K562 (cell line): ENCODE data around the gene SIX1. TPM values are rescaled to one million over a fixed set of nuclear protein-coding genes. Genes with fewer than 3 reads are reported as not detected.

ENCODE experiments used
- ATAC-seq: fragments of 200-7000 bp; cut with Tn5 transposase; 3 replicates; pipeline ENCODE4 v1.9.1; 2020; ENCODE audit warnings: moderate library complexity
- BruUV-seq: library from RNA; stranded (reverse); fragments of 400-500 nt; replicated peaks from 2 replicates; lab custom pipeline; 2021; lab: Mats Ljungman, UMichigan
- CTCF ChIA-PET: fragments of 300-600 bp; formaldehyde crosslinking; extraction: SDS; loops from one replicate; lab custom pipeline; 2021; ENCODE audit warnings: low intra/inter-chr PET ratio; lab: Yijun Ruan, JAX
- POLR2A ChIA-PET: fragments of 300-600, 350-650 bp; sonication (Branson Sonifier 250); formaldehyde crosslinking; extraction: SDS; loops from one replicate; lab custom pipeline; 2021; ENCODE audit warnings: antibody characterized with exemption, inconsistent platforms; lab: Yijun Ruan, JAX
- DNase-seq, 4 experiments: peaks; one replicate each; pipeline versions ENCODE4 v3.0.0 to v3.0.0-alpha.2; 2011 to 2018; ENCODE audit warnings: low spot score in 3 of 4, mixed read lengths in 3 of 4; ENCODE audit errors: extremely low read depth in 1 of 4
- FAIRE-seq: peaks from 2 replicates; lab custom pipeline; 2011; peaks lifted over from hg19 to GRCh38; lab: Jason Lieb, UNC
- H2AFZ ChIP-seq: 2 replicates; pipeline ENCODE4 v1.6.0; 2011; ENCODE audit warnings: low read depth, low read length, control low read depth, inconsistent platforms
- H3K27ac ChIP-seq: fragments of 200-600 bp; 3 replicates; pipeline ENCODE4 v1.8.0; 2011; ENCODE audit warnings: low read depth, mild to moderate bottlenecking, control low read depth, inconsistent platforms, low read length, moderate library complexity, mixed read lengths; ENCODE audit errors: extremely low read depth
- H3K27me3 ChIP-seq, 2 experiments: fragments of 300-600 bp in 1 of 2; 2 replicates in 1 of 2; 3 replicates in 1 of 2; pipeline versions ENCODE4 v1.6.0 to v1.8.0; 2011; ENCODE audit warnings: inconsistent platforms in 2 of 2, low read length in 2 of 2, mild to moderate bottlenecking in 1 of 2, mixed read lengths in 1 of 2, moderate library complexity in 1 of 2; ENCODE audit not compliant: control insufficient read depth in 2 of 2, insufficient read depth in 2 of 2
- H3K36me3 ChIP-seq: fragments of 300-600 bp; 3 replicates; pipeline ENCODE4 v1.8.0; 2011; ENCODE audit warnings: mild to moderate bottlenecking, low read length, inconsistent platforms; ENCODE audit not compliant: control insufficient read depth, insufficient read depth
- H3K4me1 ChIP-seq, 2 experiments: fragments of 200-600 bp in 1 of 2; replicated peaks in 1 of 2; 2 replicates in 1 of 2; 3 replicates in 1 of 2; pipeline versions ENCODE4 v1.5.1 to v1.8.0; 2011; ENCODE audit warnings: inconsistent platforms in 2 of 2, low read length in 2 of 2, mild to moderate bottlenecking in 1 of 2, mixed read lengths in 1 of 2, moderate library complexity in 1 of 2; ENCODE audit not compliant: control insufficient read depth in 2 of 2, insufficient read depth in 2 of 2
- H3K4me2 ChIP-seq: 2 replicates; pipeline ENCODE4 v1.6.1; 2011; ENCODE audit warnings: low read length, control low read depth, inconsistent platforms, mixed read lengths; ENCODE audit not compliant: insufficient read depth
- H3K4me3 ChIP-seq: fragments of 200-600 bp; sonication (generic), shearing (Covaris generic); 2 replicates; pipeline ENCODE4 v1.5.1; 2016; ENCODE audit warnings: control low read depth, inconsistent platforms
- H3K79me2 ChIP-seq: fragments of 200-600 bp; 3 replicates; pipeline ENCODE4 v1.8.0; 2011; ENCODE audit warnings: low read length, inconsistent platforms; ENCODE audit not compliant: control insufficient read depth, insufficient read depth
- H3K9ac ChIP-seq, 2 experiments: 2 replicates each; pipeline versions ENCODE4 v1.6.0 to v1.6.1; 2011; ENCODE audit warnings: low read depth in 2 of 2, low read length in 2 of 2, control low read depth in 1 of 2, inconsistent platforms in 1 of 2, mild to moderate bottlenecking in 1 of 2, mixed read lengths in 1 of 2; ENCODE audit not compliant: insufficient read depth in 1 of 2
- H3K9me1 ChIP-seq: one replicate; pipeline ENCODE4 v1.6.0; 2011; ENCODE audit warnings: inconsistent platforms, mild to moderate bottlenecking, low read length, moderate library complexity; ENCODE audit not compliant: control insufficient read depth, insufficient read depth
- H3K9me3 ChIP-seq: replicated peaks from 2 replicates; pipeline ENCODE4 v1.5.1; 2011; ENCODE audit warnings: low read depth, low read length, inconsistent platforms; ENCODE audit not compliant: control insufficient read depth, insufficient read depth
- H4K20me1 ChIP-seq: replicated peaks from 2 replicates; pipeline ENCODE4 v1.6.1; 2011; ENCODE audit warnings: low read length, inconsistent platforms, mixed read lengths; ENCODE audit not compliant: control insufficient read depth, insufficient read depth
- CREB1 ChIP-seq, 2 experiments: sonication (generic) in 1 of 2; formaldehyde crosslinking in 1 of 2; IDR thresholded peaks; 2 replicates each; pipeline versions ENCODE4 v1.6.1 to v1.8.0; 2012 to 2022; ENCODE audit warnings: inconsistent platforms in 1 of 2, mild to moderate bottlenecking in 1 of 2, missing genetic modification reagents in 1 of 2, moderate library complexity in 1 of 2
- EGR1 ChIP-seq: fragments of 450-650 bp; conservative IDR thresholded peaks from 2 replicates; pipeline ENCODE4 v1.6.1; 2017; ENCODE audit warnings: mild to moderate bottlenecking
- HES1 ChIP-seq: fragments of 450-650 bp; IDR thresholded peaks from 2 replicates; pipeline ENCODE4 v1.6.1; 2016; ENCODE audit warnings: low read depth, mild to moderate bottlenecking, moderate library complexity
- HNRNPH1 ChIP-seq: fragments of 200-400 bp; formaldehyde crosslinking; optimal IDR thresholded peaks from 2 replicates; pipeline ENCODE3; 2017; ENCODE audit warnings: low read depth, mild to moderate bottlenecking, low read length, moderate library complexity
- IRF1 ChIP-seq: sonication (generic); formaldehyde crosslinking; IDR thresholded peaks from 2 replicates; pipeline ENCODE4 v1.8.0; 2022; ENCODE audit warnings: missing genetic modification reagents, mild to moderate bottlenecking, borderline replicate concordance
- MTA2 ChIP-seq: fragments of 450-650 bp; IDR thresholded peaks from 2 replicates; pipeline ENCODE4 v1.6.1; 2016; ENCODE audit warnings: low read depth
- PHB2 ChIP-seq: fragments of 450-650 bp; IDR thresholded peaks from 2 replicates; pipeline ENCODE4 v1.6.1; 2017; ENCODE audit warnings: low read depth
- POLR3G ChIP-seq: IDR thresholded peaks from 2 replicates; pipeline ENCODE4 v1.6.1; 2011; ENCODE audit not compliant: insufficient read length, insufficient replicate concordance; ENCODE audit errors: extremely low read depth
- PTBP1 ChIP-seq: fragments of 200-400 bp; formaldehyde crosslinking; IDR thresholded peaks from 2 replicates; pipeline ENCODE4 v1.6.1; 2017; ENCODE audit warnings: low read depth, low read length
- RAD51 ChIP-seq: fragments of 450-650 bp; IDR thresholded peaks from 2 replicates; pipeline ENCODE4 v1.7.1; 2016; ENCODE audit warnings: low read depth, mild to moderate bottlenecking, borderline replicate concordance
- U2AF1 ChIP-seq: fragments of 200-400 bp; formaldehyde crosslinking; optimal IDR thresholded peaks from 2 replicates; pipeline ENCODE3; 2017; ENCODE audit warnings: mild to moderate bottlenecking, low read depth, low read length, moderate library complexity
- ZNF143 ChIP-seq: sonication (generic); formaldehyde crosslinking; IDR thresholded peaks from 2 replicates; pipeline ENCODE4 v1.9.0; 2022; ENCODE audit warnings: mild to moderate bottlenecking, missing genetic modification reagents
- ZZZ3 ChIP-seq: fragments of 450-650 bp; IDR thresholded peaks from 2 replicates; pipeline ENCODE4 v1.6.1; 2016; ENCODE audit warnings: antibody characterized with exemption, mild to moderate bottlenecking, moderate library complexity
- WGBS: fragments of 100-300 bp; shearing (Covaris generic); methylation state at CpG from one replicate; pipeline ENCODE4 v1.1.6; 2016; ENCODE audit warnings: low coverage, mixed read lengths; ENCODE audit not compliant: insufficient coverage; ENCODE audit errors: missing lambda C conversion rate; 5-methylcytosine and 5-hydroxymethylcytosine counted together
- in situ Hi-C: fragments of 300-500 bp; cut with MboI; formaldehyde crosslinking; loops from 4 replicates; pipeline ENCODE4 v1.15.0; 2018; ENCODE audit warnings: inconsistent platforms, mixed read lengths
- intact Hi-C: fragments of 100-400 bp; cut with micrococcal nuclease; formaldehyde crosslinking; loops from 2 replicates; pipeline ENCODE4 v1.14.2; 2022
- polyA plus RNA-seq, 8 experiments: library from polyadenylated mRNA; depleted of rRNA in 4 of 8; stranded (reverse) in 5 of 8; unstranded in 3 of 8; fragments of >200 nt; fragmentation: Nextera tagmentation in 2 of 8; fragmentation: Illumina TruSeq in 1 of 8; extraction: Ambion mirVana in 2 of 8; extraction: Trizol in 1 of 8; gene quantifications; 2 replicates each; pipeline versions ENCODE4 v1.2.1 to v1.2.3, GENCODE V29; 2011 to 2014; ENCODE audit warnings: inconsistent platforms in 1 of 8, missing spikeins in 1 of 8
- total RNA-seq, 7 experiments: library from RNA; depleted of rRNA in 6 of 7; stranded (reverse); fragments of >200 nt in 6 of 7; fragmentation: Illumina TruSeq in 2 of 7; extraction: Trizol in 2 of 7; gene quantifications; 2 replicates each; pipeline versions ENCODE4 v1.2.1 to v1.2.3, GENCODE V29; 2011 to 2021; ENCODE audit warnings: low replicate concordance in 1 of 7

SIX1 gene
- total and polyA plus RNA-seq, 9 of the 15 experiments (the other 6 are each of a cell fraction or from before 2014, with no cell fraction given), result 0.27 to 0.80 (median 0.45) TPM

- peak in 1 of 4 experiments; percentile 12 for DNase-seq
Observed at GRCh38 chr14:60652674-60653651, 3.7 kb upstream of the SIX1 start.

More at GRCh38 chr14:60652674-60653651, 3.7 kb upstream of the SIX1 start:
- no peak for FAIRE-seq
- Histone ChIP-seq H4K20me1 (no peaks in the 10 kb centered on the region), H2AFZ (no peak overlapping the region), H3K9me1 (no peaks in the 10 kb centered on the region), H3K27ac (no peak overlapping the region), H3K36me3 (no peaks in the 10 kb centered on the region), H3K79me2 (no peaks in the 10 kb centered on the region), H3K4me2 (no peak overlapping the region), H3K27me3 (peaks cover 0 to 24% of the 10 kb centered on the region in 2 experiments; a peak in 2 of 5 replicates), H3K4me3 (no peak overlapping the region), H3K9me3 (no peaks in the 10 kb centered on the region), H3K9ac (no peak overlapping the region), H3K4me1 (peaks cover 0 to 35% of the 10 kb centered on the region in 2 experiments; a peak in 2 of 5 replicates)
- POLR2A ChIA-PET, result no interaction called here
- CTCF ChIA-PET, result no interaction called here
- in situ Hi-C loops (no loop called here), intact Hi-C loops (no loop called here)
- TF ChIP-seq RAD51 (no peak), ZZZ3 (no peak), MTA2 (no peak), ZNF143 (no peak), U2AF1 (no peak), CREB1 (IDR thresholded peaks at IDR 0.05) (no peak), CREB1 (CRISPR knock-in tag; IDR thresholded peaks at IDR 0.05) (no peak), HES1 (no peak), HNRNPH1 (no peak), IRF1 (CRISPR knock-in tag) (no peak), PHB2 (no peak), POLR3G (no peak), EGR1 (no peak), PTBP1 (no peak)
- ATAC-seq, result no peak
- WGBS, result 30% methylated on average over 13 of the region's 50 CpGs
- BruUV-seq, result no TSS peak
